NCI-H2196 treated with DMSO at 0.1 percent for 48 hours (cell line): ENCODE results near the gene TEKT1.
"Not testable (repeated sequence)": the region's sequence is repeated elsewhere in the genome, so short reads cannot be mapped to it uniquely, and the experiment has no call there.

Experiments used
- DNase-seq: peaks from one replicate; lab custom pipeline; 2025; ENCODE audit not compliant: unreplicated experiment; lab: John Stamatoyannopoulos, UW

The TEKT1 gene

GRCh38 chr17:6816368-6816767 is 15.2 kb downstream of the TEKT1 start:
- not testable (repeated sequence) for DNase-seq

GRCh38 chr17:6815775-6816174 is 15.8 kb downstream of the TEKT1 start:
- DNase-seq, result no peak

- DNase-seq, result no peak
Measured at GRCh38 chr17:6812295-6812694, 19.2 kb downstream of the TEKT1 start.

GRCh38 chr17:6811510-6811909 is 20.0 kb downstream of the TEKT1 start:
- DNase-seq, result no peak

- no peak for DNase-seq
Measured at GRCh38 chr17:6800422-6801027, 31.0 kb downstream of the TEKT1 start.

GRCh38 chr17:6799738-6800137 is 31.8 kb downstream of the TEKT1 start:
- DNase-seq, result no peak

GRCh38 chr17:6797718-6798351 is 33.7 kb downstream of the TEKT1 start:
- no peak for DNase-seq

- no peak for DNase-seq
Measured at GRCh38 chr17:6796887-6797490, 34.5 kb downstream of the TEKT1 start.

- DNase-seq, result no peak
Measured at GRCh38 chr17:6796017-6796886, 35.3 kb downstream of the TEKT1 start.

GRCh38 chr17:6793748-6794493 is 37.6 kb downstream of the TEKT1 start:
- DNase-seq, result no peak

- DNase-seq, result no peak
Measured at GRCh38 chr17:6789146-6789545, 42.4 kb downstream of the TEKT1 start.

GRCh38 chr17:6787081-6787693 is 44.3 kb downstream of the TEKT1 start:
- no peak for DNase-seq

GRCh38 chr17:6786618-6787017 is 44.9 kb downstream of the TEKT1 start:
- no peak for DNase-seq

GRCh38 chr17:6782244-6782643 is 49.3 kb downstream of the TEKT1 start:
- no peak for DNase-seq

- DNase-seq, result no peak
Measured at GRCh38 chr17:6780886-6781285, 50.6 kb downstream of the TEKT1 start.

- DNase-seq, result no peak
Measured at GRCh38 chr17:6780001-6780400, 51.5 kb downstream of the TEKT1 start.

GRCh38 chr17:6779411-6779810 is 52.1 kb downstream of the TEKT1 start:
- DNase-seq, result no peak

- DNase-seq, result no peak
Measured at GRCh38 chr17:6775871-6776405, 55.6 kb downstream of the TEKT1 start, which contains the start of gene FBXO39. Gene FBXO39 (plus strand): TSS chr17:6776215. CDS start chr17:6779869, 3,654 bp downstream.

GRCh38 chr17:6774906-6775305 is 56.6 kb downstream of the TEKT1 start:
- not testable (repeated sequence) for DNase-seq

- no peak for DNase-seq
Measured at GRCh38 chr17:6772016-6772415, 59.5 kb downstream of the TEKT1 start.
